HCT116 (cell line): ENCODE measurements around the gene USP2. TPM values are rescaled to one million over a fixed set of nuclear protein-coding genes. Genes with fewer than 3 reads are reported as not detected.
A peak's percentile ranks its signal among the peaks of the same experiment; 100 is the strongest.

Source experiments
- ATAC-seq: fragments of 200-7000 bp; cut with Tn5 transposase; 2 replicates; pipeline ENCODE4 v1.9.1; 2020; ENCODE audit warnings: mild to moderate bottlenecking, moderate library complexity
- BruUV-seq: library from RNA; stranded (reverse); fragments of 400-500 nt; replicated peaks from 2 replicates; lab custom pipeline; 2021; lab: Mats Ljungman, UMichigan
- CTCF ChIA-PET: fragments of 300-600 bp; sonication (Branson Sonifier 250); formaldehyde crosslinking; loops from one replicate; lab custom pipeline; 2021; ENCODE audit warnings: antibody characterized with exemption; lab: Charles Lee
- POLR2A ChIA-PET: fragments of 300-600, 350-600 bp; sonication (Branson Sonifier 250); formaldehyde crosslinking; loops from one replicate; lab custom pipeline; 2021; ENCODE audit warnings: antibody characterized with exemption; lab: Charles Lee
- RAD21 ChIA-PET, 2 experiments: fragments of 300-600 bp; sonication (Branson Sonifier 250); formaldehyde crosslinking; loops; one replicate each; lab custom pipeline; 2023; ENCODE audit warnings: low total read pairs in 2 of 2; ENCODE audit not compliant: uncharacterized antibody in 2 of 2, unreplicated experiment in 2 of 2, low non-redundant PET in 1 of 2; lab: Charles Lee
- DNase-seq: peaks from one replicate; pipeline ENCODE4 v3.0.0-alpha.2; 2010; ENCODE audit warnings: low read depth, low spot score
- H2AFZ ChIP-seq: fragments of 200-600 bp; shearing (Covaris generic), sonication (generic); 2 replicates; pipeline ENCODE4 v1.6.1; 2017; ENCODE audit warnings: low read depth, mixed run types, mixed read lengths, antibody characterized with exemption, low read length; ENCODE audit not compliant: poor library complexity, severe bottlenecking
- H3K27ac ChIP-seq: 2 replicates; pipeline ENCODE4 v1.5.1; 2012; ENCODE audit warnings: low read depth, low read length
- H3K27me3 ChIP-seq: fragments of 200-600 bp; sonication (generic); 2 replicates; pipeline ENCODE4 v1.6.1; 2016; ENCODE audit warnings: mixed run types, low read length, mixed read lengths; ENCODE audit not compliant: insufficient read depth
- H3K36me3 ChIP-seq, 2 experiments: fragments of 200-500 bp in 1 of 2; fragments of 200-600 bp in 1 of 2; sonication (Bioruptor generic) in 1 of 2; sonication (generic) in 1 of 2; 2 replicates each; pipeline versions ENCODE4 v1.5.1 to v1.6.1; 2014 to 2016; ENCODE audit warnings: low read length in 2 of 2, inconsistent platforms in 1 of 2, mixed read lengths in 1 of 2, mixed run types in 1 of 2; ENCODE audit not compliant: insufficient read depth in 2 of 2, control insufficient read depth in 1 of 2
- H3K4me1 ChIP-seq, 2 experiments: fragments of 200-600 bp in 1 of 2; sonication (generic) in 1 of 2; 2 replicates each; pipeline versions ENCODE4 v1.5.1 to v1.6.1; 2012 to 2017; ENCODE audit warnings: low read length in 2 of 2, inconsistent platforms in 1 of 2, mild to moderate bottlenecking in 1 of 2, mixed read lengths in 1 of 2, mixed run types in 1 of 2, moderate library complexity in 1 of 2; ENCODE audit not compliant: insufficient read depth in 2 of 2, control insufficient read depth in 1 of 2
- H3K4me2 ChIP-seq: fragments of 200-600 bp; sonication (generic); 2 replicates; pipeline ENCODE4 v1.6.1; 2017; ENCODE audit warnings: mixed run types, low read length, mixed read lengths
- H3K4me3 ChIP-seq, 2 experiments: fragments of 200-600 bp in 1 of 2; sonication (generic) in 1 of 2; replicated peaks in 1 of 2; 2 replicates each; pipeline ENCODE4 v1.5.1; 2011 to 2016; ENCODE audit warnings: low read length in 2 of 2, control low read depth in 1 of 2, low read depth in 1 of 2, mild to moderate bottlenecking in 1 of 2, mixed read lengths in 1 of 2, mixed run types in 1 of 2
- H3K79me2 ChIP-seq: fragments of 200-600 bp; sonication (generic); 2 replicates; pipeline ENCODE4 v1.6.1; 2017; ENCODE audit warnings: mild to moderate bottlenecking, mixed run types, low read length, moderate library complexity, mixed read lengths; ENCODE audit not compliant: insufficient read depth
- H3K9ac ChIP-seq: fragments of 200-600 bp; sonication (generic); 2 replicates; pipeline ENCODE4 v1.6.1; 2016; ENCODE audit warnings: low read length, mixed read lengths
- H3K9me2 ChIP-seq: fragments of 200-600 bp; sonication (generic), shearing (Covaris generic); 2 replicates; pipeline ENCODE4 v1.6.1; 2017; ENCODE audit warnings: mixed run types, mild to moderate bottlenecking, moderate library complexity; ENCODE audit not compliant: insufficient read depth
- H3K9me3 ChIP-seq, 2 experiments: fragments of 200-500 bp in 1 of 2; fragments of 200-600 bp in 1 of 2; sonication (Bioruptor generic) in 1 of 2; sonication (generic) in 1 of 2; 2 replicates each; pipeline ENCODE4 v1.6.1; 2014 to 2017; ENCODE audit warnings: low read length in 2 of 2, mixed read lengths in 2 of 2, inconsistent platforms in 1 of 2, low read depth in 1 of 2, mild to moderate bottlenecking in 1 of 2, mixed run types in 1 of 2, moderate library complexity in 1 of 2; ENCODE audit not compliant: control insufficient read depth in 1 of 2, insufficient read depth in 1 of 2
- H4K20me1 ChIP-seq: fragments of 200-600 bp; sonication (generic), shearing (Covaris generic); 2 replicates; pipeline ENCODE4 v1.6.1; 2017; ENCODE audit warnings: mixed run types, mild to moderate bottlenecking, moderate library complexity; ENCODE audit not compliant: insufficient read depth
- ATF3 ChIP-seq: IDR thresholded peaks from 2 replicates; pipeline ENCODE4 v1.6.1; 2012
- CEBPB ChIP-seq: IDR thresholded peaks from 2 replicates; pipeline ENCODE4 v1.6.1; 2012; ENCODE audit warnings: low read depth
- CTCF ChIP-seq, 3 experiments: fragments of 200-600 bp in 1 of 3; sonication (generic) in 1 of 3; IDR thresholded peaks in 2 of 3; conservative IDR thresholded peaks in 1 of 3; 2 replicates each; pipeline ENCODE4 v1.5.1; 2012 to 2017; ENCODE audit warnings: low read depth in 2 of 3, low read length in 2 of 3, antibody characterized with exemption in 1 of 3, borderline replicate concordance in 1 of 3, control low read depth in 1 of 3, mild to moderate bottlenecking in 1 of 3, mixed read lengths in 1 of 3, mixed run types in 1 of 3, moderate library complexity in 1 of 3; ENCODE audit not compliant: insufficient read depth in 1 of 3
- ELF1 ChIP-seq: IDR thresholded peaks from 2 replicates; pipeline ENCODE4 v1.6.1; 2012; ENCODE audit warnings: low read depth, borderline replicate concordance
- EZH2 ChIP-seq: fragments of 200-600 bp; sonication (generic); IDR thresholded peaks from 2 replicates; pipeline ENCODE4 v1.6.1; 2017; ENCODE audit warnings: antibody characterized with exemption, mixed run types
- JUND ChIP-seq: IDR thresholded peaks from 2 replicates; pipeline ENCODE4 v1.6.1; 2012
- POLR2AphosphoS5 ChIP-seq: IDR thresholded peaks from 2 replicates; pipeline ENCODE4 v1.6.1; 2011; ENCODE audit warnings: mild to moderate bottlenecking, low read depth, low read length, moderate library complexity
- SP1 ChIP-seq: IDR thresholded peaks from 2 replicates; pipeline ENCODE4 v1.6.1; 2012; ENCODE audit warnings: low read depth
- SRF ChIP-seq: IDR thresholded peaks from 2 replicates; pipeline ENCODE4 v1.6.1; 2012; ENCODE audit warnings: low read depth
- TCF7L2 ChIP-seq: IDR thresholded peaks from 2 replicates; pipeline ENCODE4 v1.7.0; 2011; ENCODE audit warnings: borderline replicate concordance, inconsistent platforms; ENCODE audit not compliant: insufficient read depth, insufficient read length; ENCODE audit errors: extremely low read depth
- YY1 ChIP-seq: IDR thresholded peaks from 2 replicates; pipeline ENCODE4 v1.6.1; 2011; ENCODE audit warnings: low read length, low read depth, moderate library complexity, mild to moderate bottlenecking; ENCODE audit not compliant: insufficient replicate concordance; ENCODE audit errors: extremely low read depth
- ZFX ChIP-seq: fragments of 450-650 bp; IDR thresholded peaks from 2 replicates; pipeline ENCODE4 v1.6.1; 2017
- ZNF274 ChIP-seq: fragments of 200-500 bp; sonication (Bioruptor generic); IDR thresholded peaks from 2 replicates; pipeline ENCODE4 v1.6.1; 2014; ENCODE audit warnings: mild to moderate bottlenecking, low read depth, low read length, inconsistent platforms
- intact Hi-C: fragments of 100-400 bp; cut with micrococcal nuclease; formaldehyde crosslinking; loops from 2 replicates; pipeline ENCODE4 v1.10.0; 2022
- total RNA-seq: library from RNA; stranded (reverse); gene quantifications from one replicate; pipeline ENCODE4 v1.2.1, GENCODE V29; 2021; ENCODE audit not compliant: unreplicated experiment

Gene USP2
- total RNA-seq, 1 experiment from 2014 or later: 5.0 TPM

GRCh38 chr11:119335091-119335654 lies 46.3 kb downstream of the USP2 start:
- Histone ChIP-seq H3K4me2 (peak overlapping the region; percentile 89), H3K9me3 (no peaks in the 10 kb centered on the region), H3K4me1 (peaks cover 9 to 48% of the 10 kb centered on the region in 2 experiments), H3K9ac (peak overlapping the region; percentile 95), H3K27me3 (no peaks in the 10 kb centered on the region), H3K36me3 (peaks cover 0 to 12% of the 10 kb centered on the region in 2 experiments; a peak in 2 of 4 replicates), H3K4me3 (peak overlapping the region; percentile 84 to 95), H3K27ac (peak overlapping the region; percentile 73), H3K9me2 (no peaks in the 10 kb centered on the region), H4K20me1 (no peaks in the 10 kb centered on the region), H2AFZ (no peak overlapping the region), H3K79me2 (peaks cover 30% of the 10 kb centered on the region)
- intact Hi-C loops: no loop called here
- ChIA-PET RAD21 (no interaction called here), CTCF (interaction anchor here (0.7 to 1.6 kb wide), 2 partner anchors 13 to 41 kb away, joined by 3 to 4 read pairs; no protein-coding TSS in a partner anchor), POLR2A (interaction anchor here (0.6 kb wide), 1 partner anchor 232 kb away, joined by 3 read pairs; no protein-coding TSS in a partner anchor)
- no peak for TF ChIP-seq SRF
- 0 out of 2 replicates have a peak, but pooled peaks have one; percentile 18 for TF ChIP-seq ZFX
- no peak for DNase-seq
- ATAC-seq: no peak
- no TSS peak for BruUV-seq

GRCh38 chr11:119334174-119334930 lies 47.1 kb downstream of the USP2 start, which contains the start of gene RNF26:
TSS of gene RNF26 (plus strand) at chr11:119334527. CDS start at chr11:119335123, 596 bp downstream.
- ChIA-PET RAD21 (no interaction called here), CTCF (interaction anchor here (0.7 to 1.6 kb wide), 2 partner anchors 12 to 22 kb away, joined by 3 to 4 read pairs; no protein-coding TSS in a partner anchor), POLR2A (no interaction called here)
- peak within 1 kb of the TSS; percentile 74 for H2AFZ ChIP-seq
- ATAC-seq (peak; percentile 81), DNase-seq (peak; percentile 97)
- H3K9me3 ChIP-seq: no peaks in the 10 kb centered on the region
- H3K4me3 ChIP-seq: peak within 1 kb of the TSS; percentile 84 to 95
- peak within 1 kb of the TSS; percentile 89 for H3K4me2 ChIP-seq
- H3K79me2 ChIP-seq: peaks cover 30% of the 10 kb centered on the region
- no peaks in the 10 kb centered on the region for H3K9me2 ChIP-seq
- H3K4me1 ChIP-seq: peaks cover 9 to 40% of the 10 kb centered on the region in 2 experiments
- H3K27me3 ChIP-seq: no peaks in the 10 kb centered on the region
- peaks cover 0 to 12% of the 10 kb centered on the region in 2 experiments; a peak in 2 of 4 replicates for H3K36me3 ChIP-seq
- H3K9ac ChIP-seq: peak within 1 kb of the TSS; percentile 95
- TSS peak; percentile 68 for BruUV-seq
- intact Hi-C loops: no loop called here
- peak within 1 kb of the TSS; percentile 73 for H3K27ac ChIP-seq
- H4K20me1 ChIP-seq: no peaks in the 10 kb centered on the region
- TF ChIP-seq SP1 (peak; percentile 97), TCF7L2 (no peak), CEBPB (no peak), ATF3 (no peak), ELF1 (no peak), YY1 (peak; percentile 98), JUND (no peak), EZH2 (no peak), CTCF (IDR thresholded peaks at IDR 0.05 in 2 of 3, conservative IDR thresholded peaks at IDR 0.05 in 1 of 3; ENCODE audit: borderline replicate concordance in 1 of 3, insufficient read depth in 1 of 3, low read depth in 2 of 3, low read length in 2 of 3) (no peak), ZNF274 (no peak), POLR2AphosphoS5 (peak; percentile 83)
